Activated T-helper 1 cell treated with Interleukin-2 at 50 U/mL for 16 hours (primary cell): ENCODE measurements around the gene IKBKG.
"Not testable (repeated sequence)": the region's sequence is repeated elsewhere in the genome, so short reads cannot be mapped to it uniquely, and the experiment has no call there.

Experiments used
- DNase-seq: peaks from one replicate; pipeline ENCODE4 v3.0.0-alpha.2; 2020; ENCODE audit warnings: low read depth

IKBKG gene

GRCh38 chrX:154547245-154548027 lies at the start of gene IKBKG:
Gene IKBKG (plus strand): TSS chrX:154547620. CDS start chrX:154552003, 4,383 bp downstream.
- DNase-seq, result peak; percentile 78

GRCh38 chrX:154501423-154501822 lies 46.0 kb upstream of the IKBKG start:
- DNase-seq, result not testable (repeated sequence)

- no peak for DNase-seq
These were observed 45.3 kb upstream of the IKBKG start for GRCh38 chrX:154502098-154502497.

GRCh38 chrX:154502989-154503388 lies 44.4 kb upstream of the IKBKG start:
- no peak for DNase-seq

- DNase-seq, result no peak
These were observed 41.7 kb upstream of the IKBKG start for GRCh38 chrX:154505734-154506133.

- no peak for DNase-seq
These were observed 40.7 kb upstream of the IKBKG start for GRCh38 chrX:154506483-154507332.

- DNase-seq, result no peak
These were observed 39.6 kb upstream of the IKBKG start for GRCh38 chrX:154507673-154508383.

GRCh38 chrX:154508384-154508745 lies 39.1 kb upstream of the IKBKG start:
- no peak for DNase-seq

- no peak for DNase-seq
These were observed 38.0 kb upstream of the IKBKG start for GRCh38 chrX:154509455-154509854.

- no peak for DNase-seq
These were observed 35.7 kb upstream of the IKBKG start for GRCh38 chrX:154511761-154512160.

GRCh38 chrX:154512879-154513553 lies 34.4 kb upstream of the IKBKG start:
- no peak for DNase-seq

GRCh38 chrX:154513716-154514115 lies 33.7 kb upstream of the IKBKG start:
- no peak for DNase-seq

- DNase-seq, result no peak
These were observed 32.1 kb upstream of the IKBKG start for GRCh38 chrX:154515090-154515965.

GRCh38 chrX:154515966-154516655 lies 31.3 kb upstream of the IKBKG start, which contains the start of gene FAM3A:
Gene FAM3A (minus strand): TSS chrX:154516232. CDS start chrX:154515772, 460 bp downstream.
- DNase-seq, result peak; percentile 88

- DNase-seq, result no peak
These were observed 30.7 kb upstream of the IKBKG start for GRCh38 chrX:154516656-154517100.

- DNase-seq, result no peak
These were observed 30.2 kb upstream of the IKBKG start for GRCh38 chrX:154517101-154517781.

GRCh38 chrX:154519389-154519788 lies 28.0 kb upstream of the IKBKG start:
- DNase-seq, result no peak

GRCh38 chrX:154525606-154526490 lies 21.6 kb upstream of the IKBKG start:
- DNase-seq, result no peak
